Measurements from ENCODE around the gene PTX4.

Gene PTX4

GRCh38 chr16:1501630-1502029 is 12.9 kb upstream of the PTX4 start:
- DNase-seq, result peak in 1 of 10 donors; percentile 56
- intact Hi-C loops (cut with DNase I), result no loop called here

- peak in 2 of 10 donors; percentile 30 to 76 for DNase-seq
- intact Hi-C loops (cut with DNase I), result no loop called here
These were observed 11.9 kb upstream of the PTX4 start for GRCh38 chr16:1500465-1501150.

GRCh38 chr16:1499756-1500464 is 11.2 kb upstream of the PTX4 start:
- peak in 2 of 10 donors; percentile 59 to 70 for DNase-seq
- intact Hi-C loops (cut with DNase I), result loop anchor here (10.0 kb wide), 1 partner anchor 115 kb away; the partner anchor contains the start of genes CRAMP1 and IFT140

GRCh38 chr16:1498899-1499676 is 10.3 kb upstream of the PTX4 start:
- intact Hi-C loops (cut with DNase I), result loop anchor here (10.0 kb wide), 1 partner anchor 116 kb away; the partner anchor contains the start of genes CRAMP1 and IFT140
- peak in 3 of 10 donors; percentile 52 to 86 (median 62) for DNase-seq

GRCh38 chr16:1497014-1497598 is 8.4 kb upstream of the PTX4 start:
- peak in 3 of 10 donors; percentile 30 to 85 (median 80) for DNase-seq
- intact Hi-C loops (cut with DNase I), result loop anchor here (10.0 kb wide), 1 partner anchor 118 kb away; the partner anchor contains the start of genes CRAMP1 and IFT140

- DNase-seq, result peak in 1 of 10 donors; percentile 61
- intact Hi-C loops (cut with DNase I), result loop anchor here (10.0 kb wide), 1 partner anchor 118 kb away; the partner anchor contains the start of genes CRAMP1 and IFT140
These were observed 7.7 kb upstream of the PTX4 start for GRCh38 chr16:1496464-1496863.

- DNase-seq, result peak in 3 of 10 donors; percentile 58 to 74 (median 65)
- intact Hi-C loops (cut with DNase I), result loop anchor here (10.0 kb wide), 1 partner anchor 119 kb away; the partner anchor contains the start of genes CRAMP1 and IFT140
These were observed 7.1 kb upstream of the PTX4 start for GRCh38 chr16:1495889-1496262.

GRCh38 chr16:1495211-1495888 is 6.6 kb upstream of the PTX4 start:
- intact Hi-C loops (cut with DNase I), result loop anchor here (10.0 kb wide), 1 partner anchor 119 kb away; the partner anchor contains the start of genes CRAMP1 and IFT140
- DNase-seq, result peak in 3 of 10 donors; percentile 43 to 71 (median 62)

- DNase-seq, result peak in 3 of 10 donors; percentile 43 to 83 (median 78)
- intact Hi-C loops (cut with DNase I), result loop anchor here (10.0 kb wide), 1 partner anchor 120 kb away; the partner anchor contains the start of genes CRAMP1 and IFT140
These were observed 6.0 kb upstream of the PTX4 start for GRCh38 chr16:1494711-1495110.

GRCh38 chr16:1494129-1494640 is 5.4 kb upstream of the PTX4 start:
- intact Hi-C loops (cut with DNase I), result loop anchor here (10.0 kb wide), 1 partner anchor 121 kb away; the partner anchor contains the start of genes CRAMP1 and IFT140
- peak in 2 of 10 donors; percentile 68 to 82 for DNase-seq

GRCh38 chr16:1493746-1494094 is 5.0 kb upstream of the PTX4 start:
- intact Hi-C loops (cut with DNase I), result loop anchor here (10.0 kb wide), 1 partner anchor 121 kb away; the partner anchor contains the start of genes CRAMP1 and IFT140
- no peak for DNase-seq

GRCh38 chr16:1492923-1493745 is 4.4 kb upstream of the PTX4 start, which contains the start of gene TELO2:
Gene TELO2, plus strand, starts transcription at chr16:1493360. Its CDS starts 922 bp downstream, at chr16:1494282.
- peak; percentile 69 to 97 (median 77) for DNase-seq
- intact Hi-C loops (cut with DNase I), result loop anchor here (10.0 kb wide), 1 partner anchor 122 kb away; the partner anchor contains the start of genes CRAMP1 and IFT140

- intact Hi-C loops (cut with DNase I), result loop anchor here (10.0 kb wide), 1 partner anchor 122 kb away; the partner anchor contains the start of genes CRAMP1 and IFT140
- peak in 1 of 10 donors; percentile 63 for DNase-seq
These were observed 3.6 kb upstream of the PTX4 start for GRCh38 chr16:1492082-1492922.

- intact Hi-C loops (cut with DNase I), result loop anchor here (10.0 kb wide), 1 partner anchor 123 kb away; the partner anchor contains the start of genes CRAMP1 and IFT140
- DNase-seq, result no peak
These were observed 2.6 kb upstream of the PTX4 start for GRCh38 chr16:1491327-1491726.

GRCh38 chr16:1489077-1489476 is 333 bp upstream of the PTX4 start:
- intact Hi-C loops (cut with DNase I), result no loop called here
- no peak for DNase-seq

GRCh38 chr16:1488054-1488601 is 616 bp downstream of the PTX4 start:
- intact Hi-C loops (cut with DNase I), result no loop called here

More at GRCh38 chr16:1488054-1488601, 616 bp downstream of the PTX4 start:
- DNase-seq, result no peak
